ENCODE measurements around the gene UMAD1.

- TF ChIP-seq POLR2A (IDR thresholded peaks at IDR 0.05) = no peak
- TF ChIP-seq, protein P1, sequence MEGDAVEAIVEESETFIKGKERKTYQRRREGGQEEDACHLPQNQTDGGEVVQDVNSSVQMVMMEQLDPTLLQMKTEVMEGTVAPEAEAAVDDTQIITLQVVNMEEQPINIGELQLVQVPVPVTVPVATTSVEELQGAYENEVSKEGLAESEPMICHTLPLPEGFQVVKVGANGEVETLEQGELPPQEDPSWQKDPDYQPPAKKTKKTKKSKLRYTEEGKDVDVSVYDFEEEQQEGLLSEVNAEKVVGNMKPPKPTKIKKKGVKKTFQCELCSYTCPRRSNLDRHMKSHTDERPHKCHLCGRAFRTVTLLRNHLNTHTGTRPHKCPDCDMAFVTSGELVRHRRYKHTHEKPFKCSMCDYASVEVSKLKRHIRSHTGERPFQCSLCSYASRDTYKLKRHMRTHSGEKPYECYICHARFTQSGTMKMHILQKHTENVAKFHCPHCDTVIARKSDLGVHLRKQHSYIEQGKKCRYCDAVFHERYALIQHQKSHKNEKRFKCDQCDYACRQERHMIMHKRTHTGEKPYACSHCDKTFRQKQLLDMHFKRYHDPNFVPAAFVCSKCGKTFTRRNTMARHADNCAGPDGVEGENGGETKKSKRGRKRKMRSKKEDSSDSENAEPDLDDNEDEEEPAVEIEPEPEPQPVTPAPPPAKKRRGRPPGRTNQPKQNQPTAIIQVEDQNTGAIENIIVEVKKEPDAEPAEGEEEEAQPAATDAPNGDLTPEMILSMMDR (IDR thresholded peaks at IDR 0.05) = no peak
- no peak for TF ChIP-seq POLR2AphosphoS5 (IDR thresholded peaks at IDR 0.05; ENCODE audit: insufficient read depth in 1 of 2, low read depth in 1 of 2)
Measured at GRCh38 chr7:7751243-7752092, 110.9 kb downstream of the UMAD1 start.

Measured in vagina (tissue), 2 donors.